ENCODE results near the gene SLC26A1. TPM values are rescaled to one million over a fixed set of nuclear protein-coding genes. Genes with fewer than 3 reads are reported as not detected.

SLC26A1 gene
- total RNA-seq, 2 donors from 2014 or later, result 1.6 to 2.0 TPM

GRCh38 chr4:1030031-1030430 is 36.8 kb upstream of the SLC26A1 start:
- intact Hi-C loops (cut with DNase I, micrococcal nuclease), result no loop called here
- ATAC-seq, result peak; percentile 40
- DNase-seq, result no peak

GRCh38 chr4:1029529-1029928 is 36.3 kb upstream of the SLC26A1 start:
- intact Hi-C loops (cut with DNase I, micrococcal nuclease), result no loop called here
- DNase-seq (no peak), ATAC-seq (peak; percentile 16)

- DNase-seq, result no peak
- intact Hi-C loops (cut with DNase I, micrococcal nuclease), result no loop called here
- no peak for ATAC-seq
Measured at GRCh38 chr4:1028574-1029220, 35.5 kb upstream of the SLC26A1 start.

- ATAC-seq (no peak), DNase-seq (no peak)
- intact Hi-C loops (cut with DNase I, micrococcal nuclease), result no loop called here
Measured at GRCh38 chr4:1027915-1028238, 34.7 kb upstream of the SLC26A1 start.

- intact Hi-C loops (cut with DNase I, micrococcal nuclease), result no loop called here
- DNase-seq (no peak), ATAC-seq (no peak)
Measured at GRCh38 chr4:1027219-1027914, 34.2 kb upstream of the SLC26A1 start.

GRCh38 chr4:1026115-1026514 is 32.9 kb upstream of the SLC26A1 start:
- ATAC-seq (peak; percentile 68), DNase-seq (peak; percentile 53 to 67)
- intact Hi-C loops (cut with DNase I, micrococcal nuclease), result no loop called here

- ATAC-seq (no peak), DNase-seq (no peak)
- intact Hi-C loops (cut with DNase I, micrococcal nuclease), result no loop called here
Measured at GRCh38 chr4:1024882-1025545, 31.8 kb upstream of the SLC26A1 start.

- DNase-seq (no peak), ATAC-seq (no peak)
- intact Hi-C loops (cut with DNase I, micrococcal nuclease), result no loop called here
Measured at GRCh38 chr4:1023895-1024740, 30.9 kb upstream of the SLC26A1 start.

- DNase-seq (no peak), ATAC-seq (no peak)
- intact Hi-C loops (cut with DNase I, micrococcal nuclease), result no loop called here
Measured at GRCh38 chr4:1023075-1023640, 30.0 kb upstream of the SLC26A1 start.

- intact Hi-C loops (cut with DNase I, micrococcal nuclease), result no loop called here
- DNase-seq (peak in 1 of 2 donors; percentile 62), ATAC-seq (peak; percentile 67)
Measured at GRCh38 chr4:1022739-1023066, 29.5 kb upstream of the SLC26A1 start.

- intact Hi-C loops (cut with DNase I, micrococcal nuclease), result no loop called here
- no peak for DNase-seq
- peak; percentile 31 for ATAC-seq
Measured at GRCh38 chr4:1022051-1022738, 29.0 kb upstream of the SLC26A1 start.

- ATAC-seq (no peak), DNase-seq (no peak)
- intact Hi-C loops (cut with DNase I, micrococcal nuclease), result no loop called here
Measured at GRCh38 chr4:1021386-1022050, 28.3 kb upstream of the SLC26A1 start.

GRCh38 chr4:1019729-1020470 is 26.7 kb upstream of the SLC26A1 start:
- ATAC-seq (no peak), DNase-seq (no peak)
- intact Hi-C loops (cut with DNase I, micrococcal nuclease), result no loop called here

GRCh38 chr4:1019320-1019719 is 26.1 kb upstream of the SLC26A1 start:
- intact Hi-C loops (cut with DNase I, micrococcal nuclease), result no loop called here
- no peak for DNase-seq
- no peak for ATAC-seq

- intact Hi-C loops (cut with DNase I, micrococcal nuclease), result no loop called here
- no peak for ATAC-seq
- DNase-seq, result no peak
Measured at GRCh38 chr4:1018147-1019020, 25.2 kb upstream of the SLC26A1 start.

GRCh38 chr4:1017706-1018105 is 24.5 kb upstream of the SLC26A1 start:
- DNase-seq, result no peak
- ATAC-seq, result no peak
- intact Hi-C loops (cut with DNase I, micrococcal nuclease), result no loop called here

GRCh38 chr4:1017211-1017610 is 24.0 kb upstream of the SLC26A1 start:
- ATAC-seq, result no peak
- no peak for DNase-seq
- intact Hi-C loops (cut with DNase I, micrococcal nuclease), result no loop called here
